NCI-H2196 (cell line): ENCODE data around the gene MCAT.

Experiments
- DNase-seq: peaks from one replicate; lab custom pipeline; 2025; ENCODE audit not compliant: unreplicated experiment; lab: John Stamatoyannopoulos, UW

Gene MCAT

GRCh38 chr22:43094085-43094484, 49.1 kb downstream of the MCAT start:
- no peak for DNase-seq

- DNase-seq, result no peak
Observed at GRCh38 chr22:43092085-43092484, 51.1 kb downstream of the MCAT start.

DNA sequence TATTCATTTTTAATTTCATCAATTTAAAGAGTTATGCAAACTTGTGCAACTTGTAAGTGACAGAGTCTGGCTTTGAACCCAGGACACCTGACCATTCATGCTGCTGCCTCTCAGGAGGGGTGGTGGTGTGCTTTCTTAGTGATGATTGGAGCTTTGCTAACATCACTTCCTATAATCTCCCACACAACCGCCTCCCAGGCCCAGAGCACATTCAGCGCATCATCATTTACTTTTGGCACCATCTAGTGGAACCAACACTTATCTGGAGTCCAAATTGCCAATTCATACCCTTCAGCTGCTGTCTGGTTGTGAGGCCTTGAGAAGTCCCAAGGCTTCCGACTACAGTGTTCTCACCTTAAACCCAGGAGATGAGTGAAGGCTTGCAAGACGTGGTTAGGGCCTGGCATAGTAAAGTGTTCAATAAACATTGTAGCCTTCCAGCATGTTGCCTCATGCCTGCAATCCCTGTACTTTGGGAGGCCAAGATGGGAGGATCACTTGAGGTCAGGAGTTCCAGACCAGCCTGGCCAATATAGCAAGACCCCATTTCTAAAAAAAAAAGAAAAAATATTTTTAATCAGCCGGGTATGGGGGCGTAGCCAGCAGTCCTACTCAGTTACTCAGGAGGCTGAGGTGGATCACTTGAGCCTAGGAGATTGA, 52.9 kb downstream of the MCAT start:
- DNase-seq, result peak; percentile 80

- DNase-seq, result peak; percentile 92
Observed at GRCh38 chr22:43088984-43089717, 54.0 kb downstream of the MCAT start, which contains the start of gene TTLL1. Gene TTLL1, minus strand, starts transcription at chr22:43089391. Its CDS starts 13,805 bp downstream, at chr22:43075586.

GRCh38 chr22:43088627-43088983, 54.6 kb downstream of the MCAT start:
- no peak for DNase-seq

GRCh38 chr22:43085658-43086606, 57.3 kb downstream of the MCAT start:
- no peak for DNase-seq
